UCSD-AML1 (cell line): Measurements from ENCODE around the gene PAK4.

Source experiments
- DNase-seq: peaks from one replicate; lab custom pipeline; 2025; ENCODE audit not compliant: unreplicated experiment; lab: John Stamatoyannopoulos, UW

PAK4 gene

GRCh38 chr19:39145180-39145953, 19.8 kb downstream of the PAK4 start:
- no peak for DNase-seq

- no peak for DNase-seq
These were observed 20.5 kb downstream of the PAK4 start for GRCh38 chr19:39146091-39146490.

- no peak for DNase-seq
These were observed 21.3 kb downstream of the PAK4 start for GRCh38 chr19:39146686-39147450.

GRCh38 chr19:39147480-39147879, 21.9 kb downstream of the PAK4 start:
- DNase-seq: no peak

- DNase-seq: no peak
These were observed 23.4 kb downstream of the PAK4 start for GRCh38 chr19:39148939-39149529.

GRCh38 chr19:39150235-39150634, 24.6 kb downstream of the PAK4 start:
- DNase-seq: no peak

GRCh38 chr19:39150807-39151600, 25.4 kb downstream of the PAK4 start:
- DNase-seq: no peak

- no peak for DNase-seq
These were observed 26.5 kb downstream of the PAK4 start for GRCh38 chr19:39152066-39152465.

- no peak for DNase-seq
These were observed 28.6 kb downstream of the PAK4 start for GRCh38 chr19:39154100-39154628.

- DNase-seq: no peak
These were observed 29.1 kb downstream of the PAK4 start for GRCh38 chr19:39154629-39155100.

- DNase-seq: no peak
These were observed 29.6 kb downstream of the PAK4 start for GRCh38 chr19:39155114-39155700.

- no peak for DNase-seq
These were observed 30.2 kb downstream of the PAK4 start for GRCh38 chr19:39155741-39156140.

- DNase-seq: no peak
These were observed 31.0 kb downstream of the PAK4 start for GRCh38 chr19:39156326-39157230.

- no peak for DNase-seq
These were observed 31.9 kb downstream of the PAK4 start for GRCh38 chr19:39157275-39157996.

GRCh38 chr19:39157997-39158389, 32.4 kb downstream of the PAK4 start:
- DNase-seq: no peak

GRCh38 chr19:39158646-39159260, 33.2 kb downstream of the PAK4 start:
- DNase-seq: no peak

- no peak for DNase-seq
These were observed 34.9 kb downstream of the PAK4 start for GRCh38 chr19:39160523-39160861.

- no peak for DNase-seq
These were observed 35.5 kb downstream of the PAK4 start for GRCh38 chr19:39160889-39161672.
